ENCODE data around the gene BRSK1.
A peak's percentile ranks its signal among the peaks of the same experiment; 100 is the strongest.
"Not testable (repeated sequence)": the region's sequence is repeated elsewhere in the genome, so short reads cannot be mapped to it uniquely, and the experiment has no call there.

The BRSK1 gene

DNA sequence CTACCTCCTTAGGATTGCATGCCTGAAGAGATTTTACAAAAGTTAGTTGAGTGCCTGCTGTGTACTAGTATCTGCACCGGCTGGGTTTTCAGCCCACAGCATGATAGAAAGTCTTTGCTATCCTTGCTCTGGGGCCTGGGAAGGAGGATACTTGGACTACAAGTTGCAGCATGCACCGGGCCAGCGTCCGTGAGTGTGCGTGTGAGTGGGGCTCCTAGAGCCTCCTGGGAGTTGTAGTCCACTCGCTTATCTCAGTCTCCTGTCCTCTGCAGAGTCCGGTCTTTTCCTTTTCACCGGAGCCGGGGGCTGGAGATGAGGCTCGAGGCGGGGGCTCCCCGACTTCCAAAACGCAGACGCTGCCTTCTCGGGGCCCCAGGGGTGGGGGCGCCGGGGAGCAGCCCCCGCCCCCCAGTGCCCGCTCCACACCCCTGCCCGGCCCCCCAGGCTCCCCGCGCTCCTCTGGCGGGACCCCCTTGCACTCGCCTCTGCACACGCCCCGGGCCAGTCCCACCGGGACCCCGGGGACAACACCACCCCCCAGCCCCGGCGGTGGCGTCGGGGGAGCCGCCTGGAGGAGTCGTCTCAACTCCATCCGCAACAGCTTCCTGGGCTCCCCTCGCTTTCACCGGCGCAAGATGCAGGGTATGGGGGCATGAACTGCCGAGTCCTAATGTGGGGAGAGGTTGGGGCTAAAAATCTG, 20.6 kb downstream of the BRSK1 start:
- no peak for DNase-seq (ENCODE audit: low spot score)

- DNase-seq (ENCODE audit: low spot score) = no peak
Measured at GRCh38 chr19:55304980-55305379, 21.2 kb downstream of the BRSK1 start.

DNA sequence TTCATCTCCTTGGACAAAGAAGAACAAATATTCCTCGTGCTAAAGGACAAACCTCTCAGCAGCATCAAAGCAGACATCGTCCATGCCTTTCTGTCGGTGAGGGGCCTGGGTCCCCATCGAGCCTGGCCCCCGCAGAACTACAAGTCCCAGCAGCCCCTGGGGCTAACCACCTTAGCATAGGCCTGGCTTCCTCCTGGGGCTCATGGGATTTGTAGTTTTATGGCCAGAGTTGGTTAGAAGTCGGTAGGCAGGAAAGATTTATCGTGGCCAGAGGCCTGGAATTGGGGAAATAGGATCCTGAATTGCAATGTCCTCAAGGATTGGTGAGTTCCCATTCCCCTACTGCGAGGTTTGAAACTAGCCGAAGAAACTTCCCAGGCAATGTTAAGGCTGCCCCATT, 21.7 kb downstream of the BRSK1 start:
- DNase-seq (ENCODE audit: low spot score) = peak; percentile 58

- no peak for DNase-seq (ENCODE audit: low spot score)
Measured at GRCh38 chr19:55305983-55306562, 22.3 kb downstream of the BRSK1 start.

GRCh38 chr19:55306712-55307111, 22.9 kb downstream of the BRSK1 start:
- DNase-seq (ENCODE audit: low spot score) = no peak

DNA sequence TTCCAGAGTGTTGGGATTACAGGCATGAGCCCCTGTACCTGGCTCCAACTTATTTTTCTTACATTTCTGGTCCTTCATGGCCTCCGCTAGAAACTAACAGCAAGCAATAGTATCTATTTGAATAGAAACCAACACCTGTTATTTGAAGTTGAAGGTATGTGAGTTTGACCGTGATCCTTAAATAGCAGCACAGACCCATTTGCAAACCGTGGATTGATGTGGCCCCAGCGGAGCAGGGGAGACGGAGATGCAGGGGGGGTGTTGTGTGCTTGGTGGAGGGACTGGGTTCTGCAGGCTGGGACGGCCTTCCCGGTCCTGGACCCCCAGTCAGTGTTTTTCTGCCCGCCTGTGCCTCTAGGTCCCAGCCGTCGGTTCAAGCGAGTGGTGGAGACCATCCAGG, 24.5 kb downstream of the BRSK1 start:
- no peak for DNase-seq (ENCODE audit: low spot score)

GRCh38 chr19:55309448-55309847, 25.7 kb downstream of the BRSK1 start:
- DNase-seq (ENCODE audit: low spot score) = no peak

- DNase-seq (ENCODE audit: low spot score) = no peak
Measured at GRCh38 chr19:55310498-55310897, 26.7 kb downstream of the BRSK1 start.

GRCh38 chr19:55311397-55311796, 27.6 kb downstream of the BRSK1 start:
- DNase-seq (ENCODE audit: low spot score) = no peak

DNA sequence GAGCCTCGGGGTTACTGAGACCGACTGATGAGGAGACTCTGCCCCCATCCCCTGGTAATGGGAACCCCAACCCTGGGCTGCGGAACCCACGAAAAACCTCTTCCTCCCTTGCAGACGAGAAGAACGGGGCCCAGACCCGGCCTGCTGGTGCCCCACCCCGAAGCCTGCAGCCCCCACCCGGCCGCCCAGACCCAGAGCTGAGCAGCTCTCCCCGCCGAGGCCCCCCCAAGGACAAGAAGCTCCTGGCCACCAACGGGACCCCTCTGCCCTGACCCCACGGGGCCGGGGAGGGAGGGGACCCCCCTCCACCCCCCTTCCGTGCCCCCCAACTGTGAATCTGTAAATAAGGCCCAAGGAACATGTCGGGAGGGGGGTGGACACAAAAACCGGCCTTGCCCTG, 28.0 kb downstream of the BRSK1 start:
- no peak for DNase-seq (ENCODE audit: low spot score)

DNA sequence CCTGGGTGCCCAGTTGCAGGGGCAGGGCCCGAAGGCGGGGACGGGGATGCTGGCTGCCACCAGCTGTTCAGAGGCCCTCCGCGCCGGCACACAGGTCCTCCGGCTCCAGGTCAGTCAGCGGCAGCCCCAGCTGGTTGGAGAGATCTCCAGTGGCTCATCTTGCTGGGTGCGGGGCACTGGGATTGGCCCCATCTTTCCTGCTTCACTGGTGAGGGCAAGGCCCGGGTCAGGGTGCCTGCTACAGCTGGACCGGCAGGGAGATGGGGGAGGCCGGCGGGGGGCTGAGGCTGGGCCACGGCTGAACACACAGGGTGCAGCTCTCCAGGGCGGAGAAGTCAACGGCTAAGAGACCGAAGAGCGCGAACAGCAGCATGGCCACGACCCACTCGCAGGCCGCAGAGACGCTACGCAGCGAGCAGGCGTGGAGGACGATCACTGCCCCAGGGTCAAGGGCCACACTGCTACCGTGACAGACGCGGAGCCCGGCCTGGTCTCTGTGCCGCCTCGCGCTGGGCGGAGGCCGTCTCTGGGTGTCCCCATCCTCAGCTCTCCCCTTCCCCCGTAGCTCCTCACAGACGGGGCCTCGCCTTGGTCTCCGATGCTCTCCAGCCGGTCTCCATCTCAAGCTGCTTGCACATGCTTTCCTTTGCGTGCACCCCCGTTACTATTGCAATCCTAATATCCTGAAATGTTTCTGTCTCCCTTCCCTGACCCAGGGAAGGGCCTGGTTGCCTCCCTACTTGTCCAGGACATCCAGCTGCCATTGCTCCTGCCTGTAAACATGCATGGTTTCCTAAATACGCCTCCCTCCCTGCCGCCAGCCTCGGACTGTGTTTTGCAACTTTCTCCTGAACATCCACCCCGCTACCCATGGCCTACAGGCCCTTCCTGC, 29.1 kb downstream of the BRSK1 start:
- no peak for DNase-seq (ENCODE audit: low spot score)

DNA sequence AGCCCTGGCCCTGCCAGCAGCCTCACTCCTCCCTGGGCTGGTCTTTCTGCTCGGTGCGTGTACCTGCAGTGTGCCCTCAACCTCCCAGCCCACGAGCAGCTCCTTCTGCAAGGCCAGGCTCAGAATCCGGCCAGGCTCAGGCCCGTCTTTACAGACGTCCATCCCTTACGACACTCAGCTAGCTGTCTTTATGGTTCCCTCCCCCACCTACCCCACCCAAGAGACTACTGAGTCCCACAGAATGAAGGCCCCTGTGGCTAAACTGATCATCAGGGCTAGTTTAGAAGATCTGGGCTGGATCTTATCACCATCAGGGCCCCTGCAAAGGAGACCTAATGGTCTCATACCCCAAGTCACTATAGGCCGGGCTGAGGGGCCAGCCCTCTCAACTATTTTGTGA, 30.6 kb downstream of the BRSK1 start:
- DNase-seq (ENCODE audit: low spot score) = no peak

DNA sequence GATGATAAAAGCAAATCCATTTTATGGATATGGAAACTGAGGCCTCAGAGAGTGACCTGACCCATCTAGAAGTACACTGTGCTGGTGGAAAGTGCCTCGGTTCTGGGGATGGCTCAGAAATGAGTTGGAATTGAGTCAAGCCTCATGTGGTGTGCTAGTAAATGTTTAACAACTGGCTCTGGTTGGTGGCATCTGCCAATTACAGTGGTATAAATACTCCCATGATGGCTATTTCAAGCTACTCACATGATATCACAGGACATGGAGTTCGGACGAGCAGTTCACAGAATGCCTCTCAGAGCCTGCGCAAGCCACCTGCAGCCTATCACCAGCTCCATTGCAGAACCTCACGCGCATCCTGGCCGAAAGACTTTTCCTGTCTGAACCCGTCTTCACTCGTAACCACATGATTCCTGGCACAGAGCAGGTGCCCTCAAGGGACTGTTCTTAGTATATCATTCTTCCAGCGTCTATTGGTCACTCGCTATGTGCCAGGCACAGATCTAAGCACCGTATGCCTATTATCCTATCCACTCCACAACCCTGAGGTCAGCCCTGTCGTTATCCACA, 32.2 kb downstream of the BRSK1 start:
- DNase-seq (ENCODE audit: low spot score) = no peak

- no peak for DNase-seq (ENCODE audit: low spot score)
Measured at GRCh38 chr19:55316646-55317045, 32.8 kb downstream of the BRSK1 start.

- peak; percentile 78 for DNase-seq (ENCODE audit: low spot score)
Measured at GRCh38 chr19:55319785-55320184, 36.0 kb downstream of the BRSK1 start.

GRCh38 chr19:55320844-55321419, 37.1 kb downstream of the BRSK1 start:
- DNase-seq (ENCODE audit: low spot score) = no peak

- DNase-seq (ENCODE audit: low spot score) = no peak
Measured at GRCh38 chr19:55321466-55322137, 37.8 kb downstream of the BRSK1 start.

- DNase-seq (ENCODE audit: low spot score) = no peak
Measured at GRCh38 chr19:55322204-55322885, 38.5 kb downstream of the BRSK1 start.

GRCh38 chr19:55324662-55325061, 40.9 kb downstream of the BRSK1 start:
- no peak for DNase-seq (ENCODE audit: low spot score)

DNA sequence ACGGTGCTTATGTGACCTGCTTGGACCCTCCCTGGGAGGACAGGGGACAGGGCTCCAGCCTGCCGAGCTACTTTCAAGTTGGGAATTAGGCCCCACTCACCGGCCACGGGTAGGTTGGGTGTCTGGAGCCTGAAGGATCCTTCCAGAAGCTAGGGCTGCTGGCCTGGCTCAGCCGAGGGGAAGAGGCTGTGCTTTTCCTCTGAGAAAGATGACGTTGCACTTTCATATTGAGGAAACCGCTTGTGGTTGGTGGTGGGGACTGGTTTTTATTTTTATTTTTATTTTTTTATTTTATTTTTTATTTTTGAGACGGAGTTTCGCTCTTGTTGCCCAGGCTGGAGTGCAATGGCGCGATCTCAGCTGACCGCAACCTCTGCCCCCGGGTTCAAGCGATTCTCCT, 41.4 kb downstream of the BRSK1 start, which contains the start of gene TMEM150B:
Gene TMEM150B, minus strand, starts transcription at position 170 of the 400 bp plus-strand sequence. CDS start 4,305 bp downstream, outside the sequence.
- no peak for DNase-seq (ENCODE audit: low spot score)

- not testable (repeated sequence) for DNase-seq (ENCODE audit: low spot score)
Measured at GRCh38 chr19:55328774-55329318, 45.0 kb downstream of the BRSK1 start.

Data from AG20443 (cell line).